GM19239 (cell line): ENCODE measurements around the gene RNF213.
A peak's percentile ranks its signal among the peaks of the same experiment; 100 is the strongest.

Experiments used
- DNase-seq: peaks from one replicate; pipeline ENCODE4 v3.0.0; 2011; ENCODE audit warnings: low spot score; ENCODE audit not compliant: insufficient read length
- FAIRE-seq: peaks from 2 replicates; lab custom pipeline; 2011; peaks lifted over from hg19 to GRCh38; lab: Jason Lieb, UNC

RNF213 gene

GRCh38 chr17:80422981-80423380, 162.3 kb downstream of the RNF213 start:
- no peak for FAIRE-seq
- no peak for DNase-seq

- FAIRE-seq = no peak
Measured at GRCh38 chr17:80423536-80424225, 163.0 kb downstream of the RNF213 start.

GRCh38 chr17:80424261-80424660, 163.6 kb downstream of the RNF213 start:
- DNase-seq (no peak), FAIRE-seq (no peak)

More at GRCh38 chr17:80423536-80424225, 163.0 kb downstream of the RNF213 start:
- no peak for DNase-seq

- FAIRE-seq = no peak
- DNase-seq = no peak
Measured at GRCh38 chr17:80424878-80425765, 164.5 kb downstream of the RNF213 start.

GRCh38 chr17:80425835-80426426, 165.3 kb downstream of the RNF213 start:
- FAIRE-seq = no peak
- no peak for DNase-seq

GRCh38 chr17:80426671-80427326, 166.1 kb downstream of the RNF213 start:
- peak; percentile 91 for FAIRE-seq

GRCh38 chr17:80427366-80428282, 167.0 kb downstream of the RNF213 start:
- DNase-seq (no peak), FAIRE-seq (no peak)

More at GRCh38 chr17:80426671-80427326, 166.1 kb downstream of the RNF213 start:
- peak; percentile 98 for DNase-seq

GRCh38 chr17:80428363-80428762, 167.7 kb downstream of the RNF213 start:
- DNase-seq = no peak
- FAIRE-seq = no peak

GRCh38 chr17:80428796-80429195, 168.1 kb downstream of the RNF213 start:
- DNase-seq = no peak
- no peak for FAIRE-seq

GRCh38 chr17:80429356-80430275, 169.0 kb downstream of the RNF213 start:
- DNase-seq = no peak
- no peak for FAIRE-seq

GRCh38 chr17:80430446-80431245, 170.0 kb downstream of the RNF213 start:
- no peak for FAIRE-seq
- DNase-seq = no peak

- FAIRE-seq = no peak
- no peak for DNase-seq
Measured at GRCh38 chr17:80431246-80432195, 170.9 kb downstream of the RNF213 start.

- no peak for DNase-seq
- no peak for FAIRE-seq
Measured at GRCh38 chr17:80432350-80432955, 171.8 kb downstream of the RNF213 start.

- FAIRE-seq (no peak), DNase-seq (no peak)
Measured at GRCh38 chr17:80432961-80433550, 172.4 kb downstream of the RNF213 start.

GRCh38 chr17:80433916-80434666, 173.4 kb downstream of the RNF213 start:
- FAIRE-seq (no peak), DNase-seq (no peak)
